Measurements from ENCODE around the gene TEAD1.

The TEAD1 gene

DNA sequence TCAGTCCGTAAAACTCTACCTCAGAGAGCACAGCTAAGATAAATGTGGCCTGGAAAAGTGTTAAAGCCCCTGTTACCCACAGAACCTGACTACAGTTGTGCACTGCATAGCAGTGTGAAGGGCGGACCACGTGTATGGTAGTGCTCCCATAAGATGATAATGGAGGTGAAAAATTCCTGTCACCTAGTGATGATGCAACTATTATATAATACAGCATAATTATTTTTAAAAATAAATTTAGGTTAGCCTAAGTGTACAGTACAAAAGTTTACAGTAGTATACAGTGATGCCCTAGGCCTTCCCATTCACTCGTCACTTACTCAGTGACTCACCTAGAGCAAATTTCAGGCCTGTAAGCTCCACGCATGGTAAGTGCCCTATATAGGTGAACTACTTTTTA is 258.3 kb downstream of the TEAD1 start:
- no peaks in the 10 kb centered on the region for H3K36me3 Mint-ChIP-seq (ENCODE audit: low read depth)
- H3K9me3 Mint-ChIP-seq = no peaks in the 10 kb centered on the region

GRCh38 chr11:12936200-12936599 is 262.0 kb downstream of the TEAD1 start:
- Mint-ChIP-seq H3K27ac (no peak overlapping the region), H3K4me1 (ENCODE audit: low read depth) (no peaks in the 10 kb centered on the region), H3K9me3 (no peaks in the 10 kb centered on the region), H3K4me3 (no peak overlapping the region), H3K36me3 (ENCODE audit: low read depth) (no peaks in the 10 kb centered on the region), H3K27me3 (ENCODE audit: low read depth) (no peaks in the 10 kb centered on the region)

More for the DNA sequence above, 258.3 kb downstream of the TEAD1 start:
- no peak overlapping the region for H3K4me3 Mint-ChIP-seq
- no peaks in the 10 kb centered on the region for H3K4me1 Mint-ChIP-seq (ENCODE audit: low read depth)
- H3K27me3 Mint-ChIP-seq (ENCODE audit: low read depth) = no peaks in the 10 kb centered on the region
- no peak overlapping the region for H3K27ac Mint-ChIP-seq

- Mint-ChIP-seq H3K9me3 (no peaks in the 10 kb centered on the region), H3K4me3 (no peak overlapping the region), H3K36me3 (ENCODE audit: low read depth) (no peaks in the 10 kb centered on the region), H3K27me3 (ENCODE audit: low read depth) (peaks cover 5% of the 10 kb centered on the region), H3K4me1 (ENCODE audit: low read depth) (no peaks in the 10 kb centered on the region), H3K27ac (no peak overlapping the region)
Measured at GRCh38 chr11:12938590-12939247, 264.5 kb downstream of the TEAD1 start.

DNA sequence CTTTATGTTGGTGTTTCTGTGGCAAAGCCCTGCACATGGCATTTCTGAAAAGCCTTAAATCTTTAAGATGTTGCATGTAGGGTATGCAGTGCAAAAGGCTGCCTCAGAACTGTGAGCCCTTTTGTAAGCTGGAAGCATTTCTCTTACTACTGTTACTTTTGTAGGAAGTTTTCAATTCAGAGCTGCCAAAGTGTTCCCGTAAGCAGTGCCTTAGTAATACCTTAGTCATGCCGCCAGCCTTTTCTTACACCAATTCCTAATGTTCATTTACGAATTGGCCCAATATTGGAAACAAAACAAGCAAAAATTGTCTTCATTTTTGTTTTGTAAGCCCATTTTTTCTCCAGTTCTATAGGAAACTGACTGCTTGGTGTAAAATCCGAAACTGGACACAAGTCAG is 267.4 kb downstream of the TEAD1 start:
- no peaks in the 10 kb centered on the region for H3K4me1 Mint-ChIP-seq (ENCODE audit: low read depth)

GRCh38 chr11:12942157-12942556 is 267.9 kb downstream of the TEAD1 start:
- no peak overlapping the region for H3K27ac Mint-ChIP-seq
- H3K4me1 Mint-ChIP-seq (ENCODE audit: low read depth) = no peaks in the 10 kb centered on the region
- peaks cover 5% of the 10 kb centered on the region for H3K27me3 Mint-ChIP-seq (ENCODE audit: low read depth)
- no peak overlapping the region for H3K4me3 Mint-ChIP-seq
- no peaks in the 10 kb centered on the region for H3K9me3 Mint-ChIP-seq
- H3K36me3 Mint-ChIP-seq (ENCODE audit: low read depth) = no peaks in the 10 kb centered on the region

More for the DNA sequence above, 267.4 kb downstream of the TEAD1 start:
- peaks cover 5% of the 10 kb centered on the region for H3K27me3 Mint-ChIP-seq (ENCODE audit: low read depth)
- no peaks in the 10 kb centered on the region for H3K9me3 Mint-ChIP-seq
- H3K4me3 Mint-ChIP-seq = no peak overlapping the region
- no peak overlapping the region for H3K27ac Mint-ChIP-seq
- no peaks in the 10 kb centered on the region for H3K36me3 Mint-ChIP-seq (ENCODE audit: low read depth)

- Mint-ChIP-seq H3K9me3 (no peaks in the 10 kb centered on the region), H3K4me3 (no peak overlapping the region), H3K27me3 (ENCODE audit: low read depth) (peaks cover 5% of the 10 kb centered on the region), H3K36me3 (ENCODE audit: low read depth) (no peaks in the 10 kb centered on the region), H3K4me1 (ENCODE audit: low read depth) (no peaks in the 10 kb centered on the region), H3K27ac (no peak overlapping the region)
Measured at GRCh38 chr11:12943311-12943710, 269.1 kb downstream of the TEAD1 start.

DNA sequence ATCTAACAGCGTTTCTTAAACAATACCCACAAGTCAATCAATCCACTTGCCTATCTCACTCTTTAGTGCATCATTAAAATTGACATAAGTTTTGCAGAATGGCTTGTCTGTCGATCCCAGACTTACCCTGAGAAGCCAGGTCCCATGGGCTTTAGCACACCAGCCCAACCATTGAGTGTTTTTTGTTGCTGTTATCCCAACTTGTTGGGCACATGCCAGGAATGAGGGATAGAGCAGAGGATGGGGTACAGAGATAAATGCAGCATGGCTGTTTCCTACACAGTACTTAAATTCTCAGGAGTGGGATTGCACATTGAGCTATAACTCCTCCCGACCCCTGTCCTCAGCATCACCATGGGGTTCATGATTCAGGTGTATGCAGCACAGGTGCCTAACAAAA is 270.7 kb downstream of the TEAD1 start:
- Mint-ChIP-seq H3K36me3 (ENCODE audit: low read depth) (no peaks in the 10 kb centered on the region), H3K9me3 (no peaks in the 10 kb centered on the region), H3K4me3 (no peak overlapping the region), H3K27me3 (ENCODE audit: low read depth) (peaks cover 8% of the 10 kb centered on the region), H3K4me1 (ENCODE audit: low read depth) (no peaks in the 10 kb centered on the region), H3K27ac (no peak overlapping the region)

DNA sequence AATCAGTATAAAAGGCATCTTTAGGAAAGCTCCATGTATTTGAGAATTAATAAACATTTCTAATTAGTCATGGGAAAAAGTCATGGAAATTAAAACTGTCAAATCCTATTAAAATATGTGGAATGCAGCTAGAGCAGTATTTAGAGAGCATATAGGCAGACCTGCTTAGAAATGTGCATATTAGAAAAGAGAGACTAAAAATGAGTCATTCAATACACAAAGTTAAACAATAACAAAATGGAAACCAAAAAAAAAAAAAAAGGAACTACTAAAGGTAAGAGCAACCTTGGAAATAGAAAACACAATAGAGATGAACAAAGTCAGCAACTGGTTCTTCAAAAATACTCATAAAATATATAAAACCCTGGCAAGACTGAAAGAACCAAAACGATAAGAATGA is 275.2 kb downstream of the TEAD1 start:
- H3K27me3 Mint-ChIP-seq (ENCODE audit: low read depth) = peaks cover 12% of the 10 kb centered on the region
- no peaks in the 10 kb centered on the region for H3K4me1 Mint-ChIP-seq (ENCODE audit: low read depth)
- no peak overlapping the region for H3K27ac Mint-ChIP-seq
- no peaks in the 10 kb centered on the region for H3K36me3 Mint-ChIP-seq (ENCODE audit: low read depth)
- H3K4me3 Mint-ChIP-seq = no peak overlapping the region
- H3K9me3 Mint-ChIP-seq = peaks cover 8% of the 10 kb centered on the region

DNA sequence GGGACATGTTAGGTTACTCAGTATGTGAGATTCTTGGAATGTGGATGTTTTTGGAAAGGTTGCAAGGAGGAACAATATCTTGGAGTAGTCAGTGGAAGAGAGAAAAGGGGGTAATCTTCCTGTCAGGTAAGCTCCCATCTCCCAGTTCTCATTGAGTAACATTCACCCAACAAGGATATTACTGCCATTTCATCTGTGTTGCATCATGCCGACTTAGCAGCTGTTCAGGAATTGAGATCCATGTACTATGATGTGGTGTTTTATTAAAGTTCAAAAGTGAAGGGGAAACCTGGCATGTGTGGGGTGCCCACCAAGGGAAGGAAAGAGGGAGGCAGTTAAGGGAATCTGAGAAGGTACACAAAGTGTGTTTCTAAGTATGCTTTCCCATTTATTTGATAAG is 276.4 kb downstream of the TEAD1 start:
- peaks cover 8% of the 10 kb centered on the region for H3K9me3 Mint-ChIP-seq
- no peak overlapping the region for H3K27ac Mint-ChIP-seq
- no peaks in the 10 kb centered on the region for H3K4me1 Mint-ChIP-seq (ENCODE audit: low read depth)
- H3K4me3 Mint-ChIP-seq = no peak overlapping the region
- no peaks in the 10 kb centered on the region for H3K36me3 Mint-ChIP-seq (ENCODE audit: low read depth)
- H3K27me3 Mint-ChIP-seq (ENCODE audit: low read depth) = peaks cover 12% of the 10 kb centered on the region

DNA sequence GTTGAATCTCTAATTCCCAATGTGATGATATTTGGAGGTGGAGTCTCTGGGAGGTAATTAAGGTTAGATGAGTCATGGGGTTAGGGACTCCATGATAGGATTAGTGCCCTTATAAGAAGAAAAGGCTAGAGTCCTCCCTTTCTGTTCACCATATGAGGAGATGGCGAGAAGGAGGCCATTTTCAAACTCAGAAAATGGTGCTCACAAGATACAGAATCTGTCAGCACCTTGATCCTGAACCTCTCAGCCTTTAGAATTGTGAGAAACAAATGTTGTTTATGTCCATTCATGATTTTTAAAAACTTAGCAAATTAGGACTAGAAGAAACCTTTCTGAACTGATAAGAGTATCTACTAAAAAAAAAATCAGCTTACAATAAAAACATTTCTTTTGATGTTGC is 277.2 kb downstream of the TEAD1 start:
- H3K9me3 Mint-ChIP-seq = peaks cover 8% of the 10 kb centered on the region
- H3K4me1 Mint-ChIP-seq (ENCODE audit: low read depth) = no peaks in the 10 kb centered on the region
- no peaks in the 10 kb centered on the region for H3K36me3 Mint-ChIP-seq (ENCODE audit: low read depth)
- no peak overlapping the region for H3K4me3 Mint-ChIP-seq
- peaks cover 12% of the 10 kb centered on the region for H3K27me3 Mint-ChIP-seq (ENCODE audit: low read depth)
- no peak overlapping the region for H3K27ac Mint-ChIP-seq

DNA sequence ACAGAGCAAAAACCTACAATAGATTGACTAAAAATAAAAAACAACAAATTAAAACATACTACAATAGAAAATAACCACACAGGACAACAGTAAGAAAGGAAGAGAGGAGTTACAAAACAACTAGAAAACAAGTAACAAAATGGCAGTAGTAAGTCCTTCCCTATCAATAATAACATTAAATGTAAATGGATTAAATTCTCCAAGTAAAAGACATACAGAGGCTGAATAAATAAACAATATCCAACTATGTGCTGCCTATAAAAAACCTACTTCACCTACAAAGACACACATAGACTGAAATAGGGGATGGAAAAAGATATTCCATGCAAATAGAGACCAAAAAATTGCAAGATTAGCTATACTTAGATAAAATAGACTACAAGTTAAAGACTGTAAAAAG is 277.9 kb downstream of the TEAD1 start:
- peaks cover 12% of the 10 kb centered on the region for H3K27me3 Mint-ChIP-seq (ENCODE audit: low read depth)
- H3K4me3 Mint-ChIP-seq = no peak overlapping the region
- H3K4me1 Mint-ChIP-seq (ENCODE audit: low read depth) = no peaks in the 10 kb centered on the region
- H3K27ac Mint-ChIP-seq = no peak overlapping the region
- H3K36me3 Mint-ChIP-seq (ENCODE audit: low read depth) = no peaks in the 10 kb centered on the region
- H3K9me3 Mint-ChIP-seq = peaks cover 8% of the 10 kb centered on the region

DNA sequence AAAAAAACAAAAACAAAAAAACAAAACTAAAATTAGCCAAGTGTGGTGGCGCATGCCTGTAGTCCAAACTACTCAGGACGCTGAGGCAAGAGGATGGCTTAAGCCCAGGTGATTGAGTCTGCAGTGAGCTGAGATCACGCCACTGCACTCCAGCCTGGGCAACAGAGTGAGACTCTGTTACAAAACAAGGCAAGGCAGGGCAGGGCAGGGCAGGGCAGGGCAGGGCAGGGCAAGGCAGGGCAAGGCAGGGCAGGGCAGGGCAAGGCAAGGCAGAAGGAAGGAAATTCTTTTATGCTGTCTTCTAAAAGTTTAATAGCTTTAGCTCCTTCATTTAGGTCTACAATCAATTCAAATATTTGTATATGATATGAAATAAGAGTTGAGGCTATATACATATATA is 284.8 kb downstream of the TEAD1 start:
- no peak overlapping the region for H3K27ac Mint-ChIP-seq
- no peaks in the 10 kb centered on the region for H3K4me1 Mint-ChIP-seq (ENCODE audit: low read depth)
- H3K27me3 Mint-ChIP-seq (ENCODE audit: low read depth) = peaks cover 12% of the 10 kb centered on the region
- H3K9me3 Mint-ChIP-seq = no peaks in the 10 kb centered on the region
- H3K36me3 Mint-ChIP-seq (ENCODE audit: low read depth) = no peaks in the 10 kb centered on the region
- no peak overlapping the region for H3K4me3 Mint-ChIP-seq

DNA sequence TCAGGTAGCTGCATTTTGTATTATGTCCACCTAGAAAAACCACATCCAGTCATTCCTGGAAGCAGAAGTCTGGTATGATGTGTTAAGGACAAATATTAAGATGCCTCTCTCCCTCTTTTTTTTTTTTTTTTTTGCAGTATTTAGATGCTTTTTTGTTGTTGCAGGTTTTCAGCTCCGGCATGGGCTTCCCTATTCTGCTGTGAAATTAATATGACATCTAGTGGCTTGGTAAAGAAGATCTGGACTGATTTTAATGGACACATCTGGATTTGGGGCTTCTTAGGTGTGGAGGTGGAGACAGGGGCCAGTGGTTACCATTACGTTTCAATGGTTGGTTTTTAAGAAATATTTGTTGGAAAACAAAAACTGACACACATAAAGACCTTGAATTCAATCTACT is 287.4 kb downstream of the TEAD1 start:
- H3K4me1 Mint-ChIP-seq (ENCODE audit: low read depth) = no peaks in the 10 kb centered on the region
- H3K27ac Mint-ChIP-seq = no peak overlapping the region
- no peak overlapping the region for H3K4me3 Mint-ChIP-seq
- H3K36me3 Mint-ChIP-seq (ENCODE audit: low read depth) = no peaks in the 10 kb centered on the region
- no peaks in the 10 kb centered on the region for H3K9me3 Mint-ChIP-seq
- H3K27me3 Mint-ChIP-seq (ENCODE audit: low read depth) = peaks cover 15% of the 10 kb centered on the region

- no peaks in the 10 kb centered on the region for H3K9me3 Mint-ChIP-seq
- no peak overlapping the region for H3K4me3 Mint-ChIP-seq
- no peak overlapping the region for H3K27ac Mint-ChIP-seq
- no peaks in the 10 kb centered on the region for H3K4me1 Mint-ChIP-seq (ENCODE audit: low read depth)
- peaks cover 15% of the 10 kb centered on the region for H3K27me3 Mint-ChIP-seq (ENCODE audit: low read depth)
- no peaks in the 10 kb centered on the region for H3K36me3 Mint-ChIP-seq (ENCODE audit: low read depth)
Measured at GRCh38 chr11:12962306-12962705, 288.1 kb downstream of the TEAD1 start.

GRCh38 chr11:12963051-12963450 is 288.8 kb downstream of the TEAD1 start:
- Mint-ChIP-seq H3K27me3 (ENCODE audit: low read depth) (peaks cover 13% of the 10 kb centered on the region), H3K27ac (no peak overlapping the region), H3K4me1 (ENCODE audit: low read depth) (no peaks in the 10 kb centered on the region), H3K36me3 (ENCODE audit: low read depth) (no peaks in the 10 kb centered on the region), H3K9me3 (no peaks in the 10 kb centered on the region), H3K4me3 (no peak overlapping the region)

All from T-helper 1 cell treated with Interleukin-12 subunit alpha and Interleukin-12 subunit beta and Interleukin-4 antibody, amounts not matched to agents 30 μg/mL and 1 μg/mL, for 36 hours (primary cell).